ENCODE results near the gene PCGF3.

- no peak for TF ChIP-seq FOXM1 (IDR thresholded peaks at IDR 0.05; ENCODE audit: low read depth, low read length)
- TF ChIP-seq EP300 (IDR thresholded peaks at IDR 0.05; ENCODE audit: borderline replicate concordance in 1 of 2, control insufficient read depth in 1 of 2, low read depth in 2 of 2, low read length in 2 of 2), result no peak
- TF ChIP-seq NR2F1 (conservative IDR thresholded peaks at IDR 0.05), result no peak
- no peak for TF ChIP-seq ESRRA (IDR thresholded peaks at IDR 0.05; ENCODE audit: low read length)
- TF ChIP-seq, protein P1, sequence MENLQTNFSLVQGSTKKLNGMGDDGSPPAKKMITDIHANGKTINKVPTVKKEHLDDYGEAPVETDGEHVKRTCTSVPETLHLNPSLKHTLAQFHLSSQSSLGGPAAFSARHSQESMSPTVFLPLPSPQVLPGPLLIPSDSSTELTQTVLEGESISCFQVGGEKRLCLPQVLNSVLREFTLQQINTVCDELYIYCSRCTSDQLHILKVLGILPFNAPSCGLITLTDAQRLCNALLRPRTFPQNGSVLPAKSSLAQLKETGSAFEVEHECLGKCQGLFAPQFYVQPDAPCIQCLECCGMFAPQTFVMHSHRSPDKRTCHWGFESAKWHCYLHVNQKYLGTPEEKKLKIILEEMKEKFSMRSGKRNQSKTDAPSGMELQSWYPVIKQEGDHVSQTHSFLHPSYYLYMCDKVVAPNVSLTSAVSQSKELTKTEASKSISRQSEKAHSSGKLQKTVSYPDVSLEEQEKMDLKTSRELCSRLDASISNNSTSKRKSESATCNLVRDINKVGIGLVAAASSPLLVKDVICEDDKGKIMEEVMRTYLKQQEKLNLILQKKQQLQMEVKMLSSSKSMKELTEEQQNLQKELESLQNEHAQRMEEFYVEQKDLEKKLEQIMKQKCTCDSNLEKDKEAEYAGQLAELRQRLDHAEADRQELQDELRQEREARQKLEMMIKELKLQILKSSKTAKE (IDR thresholded peaks at IDR 0.05; ENCODE audit: low read depth, poor library complexity, severe bottlenecking), result no peak
- no peak for TF ChIP-seq ATF2 (IDR thresholded peaks at IDR 0.05; ENCODE audit: low read length)
- no peak for TF ChIP-seq POLR2A (IDR thresholded peaks at IDR 0.05; ENCODE audit: low read depth, low read length)
- no peak for TF ChIP-seq NR2C2 (IDR thresholded peaks at IDR 0.05; ENCODE audit: borderline replicate concordance, control insufficient read depth, insufficient read length, low read depth)
- no peak for TF ChIP-seq CTCF (IDR thresholded peaks at IDR 0.05 in 2 of 3, conservative IDR thresholded peaks at IDR 0.05 in 1 of 3; ENCODE audit: control insufficient read depth in 2 of 3, extremely low read depth in 1 of 3, insufficient read depth in 1 of 3, low read depth in 3 of 3, low read length in 3 of 3)
- TF ChIP-seq ZNF274 (IDR thresholded peaks at IDR 0.05; ENCODE audit: insufficient read depth, insufficient read length), result no peak
These were observed 17.4 kb upstream of the PCGF3 start for GRCh38 chr4:687971-688853.

Measured in GM12878 (cell line).